Activated CD8-positive, alpha-beta memory T cell treated with anti-CD3 and anti-CD28 coated beads for 48 hours (primary cell): ENCODE results near the gene OR1J2.

Experiments used
- DNase-seq, 3 experiments: peaks; one replicate each; pipeline ENCODE4 v3.0.0-alpha.2; 2020; ENCODE audit warnings: low read depth in 2 of 3, low spot score in 2 of 3

The OR1J2 gene

DNA sequence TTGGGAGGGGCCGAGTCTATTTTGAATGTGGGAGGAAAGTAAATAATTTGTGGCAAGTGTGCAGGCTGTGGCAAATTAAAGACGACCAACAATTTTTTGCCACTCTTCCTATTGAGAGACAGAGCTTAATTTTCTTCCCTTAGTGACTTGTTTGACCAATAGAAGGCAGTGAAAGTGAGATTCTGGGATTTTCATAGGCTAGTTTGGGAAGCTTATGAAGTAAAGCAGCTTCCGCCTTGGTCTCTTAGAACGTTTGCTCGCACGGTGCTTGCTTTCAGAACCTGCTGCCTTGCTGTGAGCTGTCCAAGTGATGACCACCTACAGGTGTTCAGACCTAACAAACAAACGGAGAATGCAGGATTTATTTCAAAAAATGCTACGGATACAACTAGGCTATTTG lies 35.6 kb downstream of the OR1J2 start:
- no peak for DNase-seq

DNA sequence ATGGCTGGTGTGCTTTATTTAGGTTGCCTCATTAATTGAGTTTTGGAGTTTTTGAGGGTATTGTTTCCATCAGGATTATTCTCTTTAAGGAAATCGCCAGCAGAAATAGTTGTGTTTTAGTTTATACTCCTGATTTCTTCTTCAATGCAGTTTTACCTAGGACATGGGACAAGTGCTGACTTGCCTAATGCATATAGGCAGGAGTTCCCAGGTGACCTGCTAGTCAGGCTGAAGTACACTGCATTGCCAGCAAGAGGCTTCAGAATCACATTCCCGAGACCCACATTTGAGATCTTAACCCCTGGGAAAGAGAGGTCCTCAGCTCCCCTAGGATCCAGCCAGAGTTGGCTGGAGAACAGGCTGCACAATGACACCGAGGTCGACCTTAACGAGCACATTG lies 40.8 kb downstream of the OR1J2 start:
- no peak for DNase-seq

GRCh38 chr9:122552812-122553211 lies 42.2 kb downstream of the OR1J2 start, which contains the start of gene OR1N2:
Gene OR1N2, plus strand, starts transcription at chr9:122553112. Its CDS starts 100 bp downstream, at chr9:122553212.
- DNase-seq: no peak
